Panc1 (cell line): ENCODE data around the gene NCKAP5. TPM values are rescaled to one million over a fixed set of nuclear protein-coding genes. Genes with fewer than 3 reads are reported as not detected.

Source experiments
- ATAC-seq: fragments of 200-7000 bp; cut with Tn5 transposase; 2 replicates; pipeline ENCODE4 v1.9.1; 2020; ENCODE audit warnings: mild to moderate bottlenecking, moderate library complexity
- BruUV-seq: library from RNA; stranded (reverse); fragments of 400-500 nt; replicated peaks from 2 replicates; lab custom pipeline; 2021; lab: Mats Ljungman, UMichigan
- CTCF ChIA-PET: fragments of 300-600 bp; sonication (Branson Sonifier 250); formaldehyde crosslinking; loops from one replicate; lab custom pipeline; 2022; ENCODE audit warnings: antibody characterized with exemption; lab: Charles Lee
- POLR2A ChIA-PET: fragments of 300-600 bp; sonication (Branson Sonifier 250); formaldehyde crosslinking; loops from one replicate; lab custom pipeline; 2022; ENCODE audit warnings: antibody characterized with exemption; lab: Charles Lee
- DNase-seq: peaks from one replicate; pipeline ENCODE4 v3.0.0-alpha.2; 2010; ENCODE audit warnings: low read depth, low spot score
- H3K27ac ChIP-seq: 2 replicates; pipeline ENCODE4 v1.5.1; 2011; ENCODE audit warnings: mild to moderate bottlenecking, low read length, inconsistent platforms
- H3K27me3 ChIP-seq: fragments of 200-500 bp; sonication (Bioruptor generic); 2 replicates; pipeline ENCODE4 v1.6.0; 2014; ENCODE audit warnings: low read length, inconsistent platforms; ENCODE audit not compliant: control insufficient read depth, insufficient read depth
- H3K36me3 ChIP-seq: fragments of 200-500 bp; sonication (Bioruptor generic); 2 replicates; pipeline ENCODE4 v1.5.1; 2014; ENCODE audit warnings: inconsistent platforms, mild to moderate bottlenecking, low read length, moderate library complexity; ENCODE audit not compliant: control insufficient read depth, insufficient read depth
- H3K4me1 ChIP-seq: 2 replicates; pipeline ENCODE4 v1.5.1; 2011; ENCODE audit warnings: inconsistent platforms, mild to moderate bottlenecking, low read length, moderate library complexity; ENCODE audit not compliant: control insufficient read depth, insufficient read depth
- H3K4me3 ChIP-seq, 2 experiments: 2 replicates each; pipeline ENCODE4 v1.5.1; 2011 to 2012; ENCODE audit warnings: low read depth in 2 of 2, low read length in 2 of 2, mild to moderate bottlenecking in 2 of 2, inconsistent platforms in 1 of 2, moderate library complexity in 1 of 2
- H3K9me3 ChIP-seq: fragments of 200-500 bp; sonication (Bioruptor generic); 2 replicates; pipeline ENCODE4 v1.5.1; 2014; ENCODE audit warnings: low read depth, mild to moderate bottlenecking, inconsistent platforms, low read length, moderate library complexity; ENCODE audit not compliant: control insufficient read depth, insufficient read depth
- POLR2AphosphoS5 ChIP-seq: IDR thresholded peaks from 2 replicates; pipeline ENCODE4 v1.6.1; 2012; ENCODE audit warnings: mild to moderate bottlenecking, low read depth, low read length, moderate library complexity
- REST ChIP-seq, 2 experiments: IDR thresholded peaks; 2 replicates each; pipeline ENCODE4 v1.6.1; 2011 to 2012; ENCODE audit warnings: low read depth in 2 of 2, control low read depth in 1 of 2, low read length in 1 of 2, mild to moderate bottlenecking in 1 of 2, moderate library complexity in 1 of 2; ENCODE audit not compliant: insufficient read depth in 1 of 2
- SIN3A ChIP-seq: IDR thresholded peaks from 2 replicates; pipeline ENCODE4 v1.6.1; 2012; ENCODE audit warnings: low read depth, mild to moderate bottlenecking, low read length, moderate library complexity, borderline replicate concordance; ENCODE audit not compliant: insufficient read depth
- TCF7L2 ChIP-seq: IDR thresholded peaks from 2 replicates; pipeline ENCODE4 v1.6.1; 2011; ENCODE audit warnings: mild to moderate bottlenecking, low read depth, low read length, inconsistent platforms
- in situ Hi-C: cut with HindIII; loops from 2 replicates; pipeline ENCODE4 v1.10.0; 2016; ENCODE audit warnings: low sequenced_read_pairs, low pct_unique_long_range_greater_than_20kb
- intact Hi-C: fragments of 100-400 bp; cut with micrococcal nuclease; formaldehyde crosslinking; loops from one replicate; pipeline ENCODE4 v1.10.0; 2022; ENCODE audit not compliant: unreplicated experiment
- total RNA-seq: library from RNA; stranded (reverse); gene quantifications from one replicate; pipeline ENCODE4 v1.2.1, GENCODE V29; 2021; ENCODE audit not compliant: unreplicated experiment
- TF ChIP-seq, protein P1 (sequence below): fragments of 450-650 bp; IDR thresholded peaks from 2 replicates; pipeline ENCODE4 v1.5.1; 2017; ENCODE audit warnings: mild to moderate bottlenecking

Gene NCKAP5
- total RNA-seq, 1 experiment from 2014 or later = 0.10 TPM

GRCh38 chr2:133232556-133232955, 335.7 kb downstream of the NCKAP5 start:
- no TSS peak for BruUV-seq
- POLR2A ChIA-PET = no interaction called here
- intact Hi-C loops = no loop called here
- H3K4me1 ChIP-seq = no peaks in the 10 kb centered on the region
- no peak for DNase-seq
- H3K4me3 ChIP-seq = no peak overlapping the region
- no peaks in the 10 kb centered on the region for H3K9me3 ChIP-seq
- no peak overlapping the region for H3K27ac ChIP-seq
- CTCF ChIA-PET = no interaction called here
- in situ Hi-C loops = no loop called here
- TF ChIP-seq TCF7L2 = no peak
- no peak for TF ChIP-seq REST (IDR thresholded peaks at IDR 0.05; ENCODE audit: insufficient read depth in 1 of 2, low read depth in 2 of 2, low read length in 1 of 2)
- TF ChIP-seq, protein P1, sequence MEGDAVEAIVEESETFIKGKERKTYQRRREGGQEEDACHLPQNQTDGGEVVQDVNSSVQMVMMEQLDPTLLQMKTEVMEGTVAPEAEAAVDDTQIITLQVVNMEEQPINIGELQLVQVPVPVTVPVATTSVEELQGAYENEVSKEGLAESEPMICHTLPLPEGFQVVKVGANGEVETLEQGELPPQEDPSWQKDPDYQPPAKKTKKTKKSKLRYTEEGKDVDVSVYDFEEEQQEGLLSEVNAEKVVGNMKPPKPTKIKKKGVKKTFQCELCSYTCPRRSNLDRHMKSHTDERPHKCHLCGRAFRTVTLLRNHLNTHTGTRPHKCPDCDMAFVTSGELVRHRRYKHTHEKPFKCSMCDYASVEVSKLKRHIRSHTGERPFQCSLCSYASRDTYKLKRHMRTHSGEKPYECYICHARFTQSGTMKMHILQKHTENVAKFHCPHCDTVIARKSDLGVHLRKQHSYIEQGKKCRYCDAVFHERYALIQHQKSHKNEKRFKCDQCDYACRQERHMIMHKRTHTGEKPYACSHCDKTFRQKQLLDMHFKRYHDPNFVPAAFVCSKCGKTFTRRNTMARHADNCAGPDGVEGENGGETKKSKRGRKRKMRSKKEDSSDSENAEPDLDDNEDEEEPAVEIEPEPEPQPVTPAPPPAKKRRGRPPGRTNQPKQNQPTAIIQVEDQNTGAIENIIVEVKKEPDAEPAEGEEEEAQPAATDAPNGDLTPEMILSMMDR = no peak
- no peak for TF ChIP-seq POLR2AphosphoS5
- TF ChIP-seq SIN3A = no peak
- no peak for ATAC-seq
- no peaks in the 10 kb centered on the region for H3K36me3 ChIP-seq
- no peaks in the 10 kb centered on the region for H3K27me3 ChIP-seq

- intact Hi-C loops (no loop called here), in situ Hi-C loops (no loop called here)
- ATAC-seq (no peak), DNase-seq (no peak)
- no peaks in the 10 kb centered on the region for H3K36me3 ChIP-seq
- CTCF ChIA-PET = no interaction called here
- POLR2A ChIA-PET = no interaction called here
- no peak overlapping the region for H3K27ac ChIP-seq
- BruUV-seq = no TSS peak
- no peaks in the 10 kb centered on the region for H3K9me3 ChIP-seq
- no peaks in the 10 kb centered on the region for H3K4me1 ChIP-seq
- no peaks in the 10 kb centered on the region for H3K27me3 ChIP-seq
- TF ChIP-seq TCF7L2 (no peak), POLR2AphosphoS5 (no peak), SIN3A (no peak), REST (IDR thresholded peaks at IDR 0.05; ENCODE audit: insufficient read depth in 1 of 2, low read depth in 2 of 2, low read length in 1 of 2) (no peak)
- TF ChIP-seq, protein P1 = no peak
- no peak overlapping the region for H3K4me3 ChIP-seq
These were observed 337.0 kb downstream of the NCKAP5 start for GRCh38 chr2:133231264-133231663.
